GM23338 (cell line): Measurements from ENCODE around the gene TMEM174. TPM values are rescaled to one million over a fixed set of nuclear protein-coding genes. Genes with fewer than 3 reads are reported as not detected.

Experiments
- ATAC-seq: fragments of 200-7000 bp; cut with Tn5 transposase; 3 replicates; pipeline ENCODE4 v1.9.1; 2020
- DNase-seq: peaks from one replicate; pipeline ENCODE4 v3.0.0-alpha.2; 2015; ENCODE audit warnings: low spot score
- H2AFZ ChIP-seq: fragments of 200-600 bp; sonication (generic); 2 replicates; pipeline ENCODE4 v1.8.0; 2016; ENCODE audit warnings: antibody characterized with exemption, mild to moderate bottlenecking, moderate library complexity
- H3F3A ChIP-seq: fragments of 200-600 bp; sonication (generic); replicated peaks from 2 replicates; pipeline ENCODE4 v1.8.0; 2017; ENCODE audit warnings: antibody characterized with exemption, mixed run types, low read depth
- H3K27ac ChIP-seq: fragments of 200-600 bp; sonication (generic); 2 replicates; pipeline ENCODE4 v1.6.1; 2016; ENCODE audit warnings: low read depth
- H3K27me3 ChIP-seq: fragments of 200-600 bp; sonication (generic); 2 replicates; pipeline ENCODE4 v1.8.0; 2016; ENCODE audit warnings: mild to moderate bottlenecking, mixed run types, moderate library complexity; ENCODE audit not compliant: insufficient read depth
- H3K36me3 ChIP-seq: fragments of 200-600 bp; sonication (generic); 2 replicates; pipeline ENCODE4 v1.8.0; 2016; ENCODE audit warnings: mild to moderate bottlenecking; ENCODE audit not compliant: insufficient read depth
- H3K4me1 ChIP-seq: fragments of 200-600 bp; sonication (generic); 2 replicates; pipeline ENCODE4 v1.8.0; 2016; ENCODE audit warnings: mild to moderate bottlenecking, moderate library complexity; ENCODE audit not compliant: insufficient read depth
- H3K4me2 ChIP-seq: fragments of 200-600 bp; sonication (generic); 2 replicates; pipeline ENCODE4 v1.7.1; 2017; ENCODE audit warnings: mixed run types
- H3K4me3 ChIP-seq: fragments of 200-600 bp; sonication (generic); 2 replicates; pipeline ENCODE4 v1.6.1; 2016; ENCODE audit warnings: mixed run types
- H3K79me2 ChIP-seq: fragments of 200-600 bp; sonication (generic); replicated peaks from 2 replicates; pipeline ENCODE4 v1.8.0; 2017; ENCODE audit warnings: mild to moderate bottlenecking; ENCODE audit not compliant: insufficient read depth
- H3K9me2 ChIP-seq: fragments of 200-600 bp; sonication (generic); 2 replicates; pipeline ENCODE4 v1.8.0; 2017; ENCODE audit not compliant: insufficient read depth
- H4K20me1 ChIP-seq: fragments of 200-600 bp; sonication (generic); replicated peaks from 2 replicates; pipeline ENCODE4 v1.8.0; 2017; ENCODE audit warnings: mild to moderate bottlenecking; ENCODE audit not compliant: insufficient read depth
- H3K27ac Mint-ChIP-seq: 2 replicates; pipeline ENCODE4 v1.8.0; 2020; ENCODE audit warnings: inconsistent platforms, mild to moderate bottlenecking, moderate library complexity, mixed read lengths
- H3K27me3 Mint-ChIP-seq: 3 replicates; pipeline ENCODE4 v1.8.0; 2022; ENCODE audit warnings: low read depth, mild to moderate bottlenecking, moderate library complexity, mixed read lengths, inconsistent platforms; ENCODE audit not compliant: insufficient read depth, poor library complexity
- H3K36me3 Mint-ChIP-seq: 3 replicates; pipeline ENCODE4 v1.8.0; 2021; ENCODE audit warnings: low read depth, mild to moderate bottlenecking, inconsistent platforms, moderate library complexity, mixed read lengths
- H3K4me1 Mint-ChIP-seq: 3 replicates; pipeline ENCODE4 v1.8.0; 2020; ENCODE audit warnings: mild to moderate bottlenecking, inconsistent platforms, mixed read lengths
- H3K4me3 Mint-ChIP-seq: 3 replicates; pipeline ENCODE4 v1.8.0; 2021; ENCODE audit warnings: moderate library complexity, mild to moderate bottlenecking, inconsistent platforms, mixed read lengths
- H3K9me3 Mint-ChIP-seq: 3 replicates; pipeline ENCODE4 v1.8.0; 2020; ENCODE audit warnings: moderate library complexity, mild to moderate bottlenecking, inconsistent platforms, mixed read lengths
- CREB1 ChIP-seq: fragments of 250-450 bp; sonication (Bioruptor Pico); IDR thresholded peaks from 2 replicates; pipeline ENCODE4 v1.5.0; 2020; ENCODE audit warnings: low read depth, mild to moderate bottlenecking, moderate library complexity
- EZH2phosphoT487 ChIP-seq: fragments of 200-600 bp; sonication (generic); IDR thresholded peaks from one replicate; pipeline ENCODE4 v1.8.1; 2018; ENCODE audit warnings: antibody characterized with exemption; ENCODE audit not compliant: unreplicated experiment
- POLR2AphosphoS5 ChIP-seq: IDR thresholded peaks from 2 replicates; pipeline ENCODE4 v1.6.1; 2016; ENCODE audit warnings: antibody characterized with exemption, low read depth
- ZNF331 ChIP-seq: fragments of 250-450 bp; sonication (Bioruptor Pico); IDR thresholded peaks from 2 replicates; pipeline ENCODE4 v1.5.0; 2020; ENCODE audit warnings: low read depth, mild to moderate bottlenecking, moderate library complexity
- polyA plus RNA-seq: library from polyadenylated mRNA; unstranded; fragments of >200 nt; fragmentation: Nextera tagmentation; extraction: Ambion mirVana; gene quantifications from 2 replicates; pipeline ENCODE4 v1.2.1, GENCODE V29; 2016
- total RNA-seq: library from RNA; depleted of rRNA; stranded (reverse); fragments of >200 nt; shearing (Covaris generic); gene quantifications from 2 replicates; pipeline ENCODE4 v1.2.3, GENCODE V29; 2014
- TF ChIP-seq, protein P1 (sequence below): fragments of 250-450 bp; sonication (Bioruptor Pico); IDR thresholded peaks from 2 replicates; pipeline ENCODE4 v1.5.0; 2020; ENCODE audit warnings: mild to moderate bottlenecking, moderate library complexity
- TF ChIP-seq, protein P2 (sequence below), 2 experiments: fragments of 200-600 bp in 1 of 2; sonication (generic) in 1 of 2; conservative IDR thresholded peaks; 2 replicates each; pipeline versions ENCODE4 v1.5.1 to v1.6.1; 2016 to 2017; ENCODE audit warnings: antibody characterized with exemption in 2 of 2, low read depth in 2 of 2, mild to moderate bottlenecking in 2 of 2, moderate library complexity in 1 of 2
- TF ChIP-seq, protein P3 (sequence below): IDR thresholded peaks from 2 replicates; pipeline ENCODE4 v1.6.1; 2016; ENCODE audit warnings: antibody characterized with exemption

Gene TMEM174
- total and polyA plus RNA-seq, 2 experiments from 2014 or later, result not detected

DNA sequence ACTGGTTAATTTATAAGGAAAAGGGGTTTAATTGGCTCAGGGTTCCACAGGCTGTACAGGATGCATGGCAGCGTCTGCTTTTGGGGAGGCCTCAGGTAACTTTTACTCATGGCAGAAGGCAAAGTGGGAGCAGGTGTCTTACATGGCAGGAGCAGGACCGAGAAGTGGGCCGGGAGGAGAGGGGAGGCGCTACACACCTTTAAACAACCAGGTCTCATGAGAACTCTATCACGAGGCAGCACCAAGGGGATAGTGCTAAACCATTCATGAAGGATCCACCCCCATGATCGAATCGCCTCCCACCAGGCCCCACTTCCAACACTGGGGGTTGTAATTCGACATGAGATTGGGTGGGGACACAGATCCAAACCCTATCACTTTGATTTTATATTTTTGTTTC lies 31.0 kb upstream of the TMEM174 start (continued):
- TF ChIP-seq, protein P1, sequence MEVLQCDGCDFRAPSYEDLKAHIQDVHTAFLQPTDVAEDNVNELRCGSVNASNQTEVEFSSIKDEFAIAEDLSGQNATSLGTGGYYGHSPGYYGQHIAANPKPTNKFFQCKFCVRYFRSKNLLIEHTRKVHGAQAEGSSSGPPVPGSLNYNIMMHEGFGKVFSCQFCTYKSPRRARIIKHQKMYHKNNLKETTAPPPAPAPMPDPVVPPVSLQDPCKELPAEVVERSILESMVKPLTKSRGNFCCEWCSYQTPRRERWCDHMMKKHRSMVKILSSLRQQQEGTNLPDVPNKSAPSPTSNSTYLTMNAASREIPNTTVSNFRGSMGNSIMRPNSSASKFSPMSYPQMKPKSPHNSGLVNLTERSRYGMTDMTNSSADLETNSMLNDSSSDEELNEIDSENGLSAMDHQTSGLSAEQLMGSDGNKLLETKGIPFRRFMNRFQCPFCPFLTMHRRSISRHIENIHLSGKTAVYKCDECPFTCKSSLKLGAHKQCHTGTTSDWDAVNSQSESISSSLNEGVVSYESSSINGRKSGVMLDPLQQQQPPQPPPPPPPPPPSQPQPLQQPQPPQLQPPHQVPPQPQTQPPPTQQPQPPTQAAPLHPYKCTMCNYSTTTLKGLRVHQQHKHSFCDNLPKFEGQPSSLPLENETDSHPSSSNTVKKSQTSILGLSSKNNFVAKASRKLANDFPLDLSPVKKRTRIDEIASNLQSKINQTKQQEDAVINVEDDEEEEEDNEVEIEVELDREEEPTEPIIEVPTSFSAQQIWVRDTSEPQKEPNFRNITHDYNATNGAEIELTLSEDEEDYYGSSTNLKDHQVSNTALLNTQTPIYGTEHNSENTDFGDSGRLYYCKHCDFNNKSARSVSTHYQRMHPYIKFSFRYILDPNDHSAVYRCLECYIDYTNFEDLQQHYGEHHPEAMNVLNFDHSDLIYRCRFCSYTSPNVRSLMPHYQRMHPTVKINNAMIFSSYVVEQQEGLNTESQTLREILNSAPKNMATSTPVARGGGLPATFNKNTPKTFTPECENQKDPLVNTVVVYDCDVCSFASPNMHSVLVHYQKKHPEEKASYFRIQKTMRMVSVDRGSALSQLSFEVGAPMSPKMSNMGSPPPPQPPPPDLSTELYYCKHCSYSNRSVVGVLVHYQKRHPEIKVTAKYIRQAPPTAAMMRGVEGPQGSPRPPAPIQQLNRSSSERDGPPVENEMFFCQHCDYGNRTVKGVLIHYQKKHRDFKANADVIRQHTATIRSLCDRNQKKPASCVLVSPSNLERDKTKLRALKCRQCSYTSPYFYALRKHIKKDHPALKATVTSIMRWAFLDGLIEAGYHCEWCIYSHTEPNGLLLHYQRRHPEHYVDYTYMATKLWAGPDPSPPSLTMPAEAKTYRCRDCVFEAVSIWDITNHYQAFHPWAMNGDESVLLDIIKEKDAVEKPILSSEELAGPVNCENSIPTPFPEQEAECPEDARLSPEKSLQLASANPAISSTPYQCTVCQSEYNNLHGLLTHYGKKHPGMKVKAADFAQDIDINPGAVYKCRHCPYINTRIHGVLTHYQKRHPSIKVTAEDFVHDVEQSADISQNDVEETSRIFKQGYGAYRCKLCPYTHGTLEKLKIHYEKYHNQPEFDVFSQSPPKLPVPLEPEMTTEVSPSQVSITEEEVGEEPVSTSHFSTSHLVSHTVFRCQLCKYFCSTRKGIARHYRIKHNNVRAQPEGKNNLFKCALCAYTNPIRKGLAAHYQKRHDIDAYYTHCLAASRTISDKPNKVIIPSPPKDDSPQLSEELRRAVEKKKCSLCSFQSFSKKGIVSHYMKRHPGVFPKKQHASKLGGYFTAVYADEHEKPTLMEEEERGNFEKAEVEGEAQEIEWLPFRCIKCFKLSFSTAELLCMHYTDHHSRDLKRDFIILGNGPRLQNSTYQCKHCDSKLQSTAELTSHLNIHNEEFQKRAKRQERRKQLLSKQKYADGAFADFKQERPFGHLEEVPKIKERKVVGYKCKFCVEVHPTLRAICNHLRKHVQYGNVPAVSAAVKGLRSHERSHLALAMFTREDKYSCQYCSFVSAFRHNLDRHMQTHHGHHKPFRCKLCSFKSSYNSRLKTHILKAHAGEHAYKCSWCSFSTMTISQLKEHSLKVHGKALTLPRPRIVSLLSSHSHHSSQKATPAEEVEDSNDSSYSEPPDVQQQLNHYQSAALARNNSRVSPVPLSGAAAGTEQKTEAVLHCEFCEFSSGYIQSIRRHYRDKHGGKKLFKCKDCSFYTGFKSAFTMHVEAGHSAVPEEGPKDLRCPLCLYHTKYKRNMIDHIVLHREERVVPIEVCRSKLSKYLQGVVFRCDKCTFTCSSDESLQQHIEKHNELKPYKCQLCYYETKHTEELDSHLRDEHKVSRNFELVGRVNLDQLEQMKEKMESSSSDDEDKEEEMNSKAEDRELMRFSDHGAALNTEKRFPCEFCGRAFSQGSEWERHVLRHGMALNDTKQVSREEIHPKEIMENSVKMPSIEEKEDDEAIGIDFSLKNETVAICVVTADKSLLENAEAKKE (CRISPR knock-in tag), result no peak

DNA sequence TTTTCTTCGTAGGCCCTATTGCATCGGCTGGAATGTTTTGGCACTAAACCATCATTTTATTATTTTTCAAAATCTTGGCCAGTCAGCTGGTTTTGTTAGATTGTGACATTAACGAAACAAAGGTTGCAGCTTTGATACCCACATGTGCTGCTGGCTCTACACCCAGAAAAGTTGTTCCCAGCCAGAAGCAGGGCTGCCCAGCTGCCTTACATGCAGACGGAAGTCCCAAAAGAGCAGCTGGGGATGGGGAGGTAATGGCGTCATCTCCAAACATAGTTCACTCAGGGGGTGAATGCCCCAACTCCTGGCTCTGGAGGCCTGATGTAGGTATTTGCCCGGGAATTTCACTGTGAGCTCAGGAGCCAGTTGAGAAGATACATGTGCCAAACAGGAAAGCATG lies 29.3 kb upstream of the TMEM174 start:
- no peak overlapping the region for H3K4me3 Mint-ChIP-seq
- Histone ChIP-seq H3K4me3 (no peak overlapping the region), H3K4me2 (no peak overlapping the region), H3F3A (no peaks in the 10 kb centered on the region), H3K4me1 (no peaks in the 10 kb centered on the region), H2AFZ (no peak overlapping the region), H3K27ac (no peak overlapping the region), H3K79me2 (no peaks in the 10 kb centered on the region), H3K9me2 (no peaks in the 10 kb centered on the region), H3K27me3 (no peaks in the 10 kb centered on the region), H3K36me3 (no peaks in the 10 kb centered on the region), H4K20me1 (no peaks in the 10 kb centered on the region)
- H3K27ac Mint-ChIP-seq, result no peak overlapping the region
- no peak for DNase-seq
- ATAC-seq, result no peak
- no peaks in the 10 kb centered on the region for H3K4me1 Mint-ChIP-seq
- no peaks in the 10 kb centered on the region for H3K27me3 Mint-ChIP-seq
- no peaks in the 10 kb centered on the region for H3K36me3 Mint-ChIP-seq
- H3K9me3 Mint-ChIP-seq, result no peaks in the 10 kb centered on the region
- TF ChIP-seq, protein P2, sequence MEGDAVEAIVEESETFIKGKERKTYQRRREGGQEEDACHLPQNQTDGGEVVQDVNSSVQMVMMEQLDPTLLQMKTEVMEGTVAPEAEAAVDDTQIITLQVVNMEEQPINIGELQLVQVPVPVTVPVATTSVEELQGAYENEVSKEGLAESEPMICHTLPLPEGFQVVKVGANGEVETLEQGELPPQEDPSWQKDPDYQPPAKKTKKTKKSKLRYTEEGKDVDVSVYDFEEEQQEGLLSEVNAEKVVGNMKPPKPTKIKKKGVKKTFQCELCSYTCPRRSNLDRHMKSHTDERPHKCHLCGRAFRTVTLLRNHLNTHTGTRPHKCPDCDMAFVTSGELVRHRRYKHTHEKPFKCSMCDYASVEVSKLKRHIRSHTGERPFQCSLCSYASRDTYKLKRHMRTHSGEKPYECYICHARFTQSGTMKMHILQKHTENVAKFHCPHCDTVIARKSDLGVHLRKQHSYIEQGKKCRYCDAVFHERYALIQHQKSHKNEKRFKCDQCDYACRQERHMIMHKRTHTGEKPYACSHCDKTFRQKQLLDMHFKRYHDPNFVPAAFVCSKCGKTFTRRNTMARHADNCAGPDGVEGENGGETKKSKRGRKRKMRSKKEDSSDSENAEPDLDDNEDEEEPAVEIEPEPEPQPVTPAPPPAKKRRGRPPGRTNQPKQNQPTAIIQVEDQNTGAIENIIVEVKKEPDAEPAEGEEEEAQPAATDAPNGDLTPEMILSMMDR (conservative IDR thresholded peaks at IDR 0.05; ENCODE audit: low read depth in 2 of 2), result no peak
- TF ChIP-seq, protein P1 (CRISPR knock-in tag), result no peak
- TF ChIP-seq ZNF331 (CRISPR knock-in tag) (no peak), CREB1 (no peak), EZH2phosphoT487 (no peak), POLR2AphosphoS5 (no peak)
- TF ChIP-seq, protein P3, sequence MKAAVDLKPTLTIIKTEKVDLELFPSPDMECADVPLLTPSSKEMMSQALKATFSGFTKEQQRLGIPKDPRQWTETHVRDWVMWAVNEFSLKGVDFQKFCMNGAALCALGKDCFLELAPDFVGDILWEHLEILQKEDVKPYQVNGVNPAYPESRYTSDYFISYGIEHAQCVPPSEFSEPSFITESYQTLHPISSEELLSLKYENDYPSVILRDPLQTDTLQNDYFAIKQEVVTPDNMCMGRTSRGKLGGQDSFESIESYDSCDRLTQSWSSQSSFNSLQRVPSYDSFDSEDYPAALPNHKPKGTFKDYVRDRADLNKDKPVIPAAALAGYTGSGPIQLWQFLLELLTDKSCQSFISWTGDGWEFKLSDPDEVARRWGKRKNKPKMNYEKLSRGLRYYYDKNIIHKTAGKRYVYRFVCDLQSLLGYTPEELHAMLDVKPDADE, result no peak
